Vagina (tissue), 2 donors: ENCODE results near the gene VTA1.

ENCODE experiments used
- CTCF ChIP-seq, 3 experiments: fragments of 450-650 bp in 2 of 3; fragments of 200-600 bp in 1 of 3; sonication (generic) in 1 of 3; IDR thresholded peaks; one replicate each; pipeline ENCODE4 v1.5.1; 2017 to 2019; ENCODE audit warnings: antibody characterized with exemption in 3 of 3, mild to moderate bottlenecking in 2 of 3, moderate library complexity in 2 of 3
- POLR2A ChIP-seq, 2 donors: fragments of 450-650 bp; IDR thresholded peaks; one replicate each; pipeline ENCODE4 v1.6.1; 2017; ENCODE audit warnings: antibody characterized with exemption in 2 of 2, mild to moderate bottlenecking in 2 of 2, moderate library complexity in 2 of 2

GRCh38 chr6:142162780-142163179 lies 15.7 kb downstream of the VTA1 start:
- TF ChIP-seq POLR2A (IDR thresholded peaks at IDR 0.05) (no peak), CTCF (IDR thresholded peaks at IDR 0.05) (no peak)
